OCI-LY7 (cell line): ENCODE data around the gene NAP1L4. TPM values are rescaled to one million over a fixed set of nuclear protein-coding genes. Genes with fewer than 3 reads are reported as not detected.

Experiments
- BruUV-seq: library from RNA; stranded (reverse); fragments of 400-500 nt; replicated peaks from 2 replicates; lab custom pipeline; 2021; lab: Mats Ljungman, UMichigan
- CTCF ChIA-PET: fragments of 300-600 bp; sonication (Branson Sonifier 250); formaldehyde crosslinking; loops from one replicate; lab custom pipeline; 2022; ENCODE audit warnings: antibody characterized with exemption; ENCODE audit not compliant: unreplicated experiment; lab: Charles Lee
- POLR2A ChIA-PET: fragments of 300-600 bp; sonication (Branson Sonifier 250); formaldehyde crosslinking; loops from one replicate; lab custom pipeline; 2022; ENCODE audit warnings: antibody characterized with exemption; lab: Charles Lee
- DNase-seq: peaks from one replicate; pipeline ENCODE4 v3.0.0-alpha.2; 2015; ENCODE audit warnings: low spot score
- H2AFZ ChIP-seq: fragments of 200-600 bp; sonication (generic), shearing (Covaris generic); 2 replicates; pipeline ENCODE4 v1.6.1; 2014; ENCODE audit warnings: mild to moderate bottlenecking, antibody characterized with exemption, low read length, moderate library complexity
- H3K27ac ChIP-seq: fragments of 200-600 bp; sonication (generic); 2 replicates; pipeline ENCODE4 v1.5.1; 2014; ENCODE audit warnings: mixed run types, low read depth, mild to moderate bottlenecking, moderate library complexity, low read length, inconsistent platforms; ENCODE audit not compliant: poor library complexity, severe bottlenecking
- H3K36me3 ChIP-seq: fragments of 200-600 bp; sonication (generic); 2 replicates; pipeline ENCODE4 v1.6.1; 2014; ENCODE audit warnings: mild to moderate bottlenecking, antibody characterized with exemption, low read length, moderate library complexity, mixed read lengths; ENCODE audit not compliant: insufficient read depth
- H3K4me1 ChIP-seq: fragments of 200-600 bp; sonication (generic); 2 replicates; pipeline ENCODE4 v1.5.1; 2014; ENCODE audit warnings: mild to moderate bottlenecking, low read length; ENCODE audit not compliant: insufficient read depth, poor library complexity, severe bottlenecking
- H3K4me2 ChIP-seq: fragments of 200-600 bp; sonication (generic); 2 replicates; pipeline ENCODE4 v1.6.1; 2014; ENCODE audit warnings: mild to moderate bottlenecking, low read length
- H3K4me3 ChIP-seq: fragments of 200-600 bp; sonication (generic); 2 replicates; pipeline ENCODE4 v1.5.1; 2014; ENCODE audit warnings: mild to moderate bottlenecking, low read depth, low read length; ENCODE audit not compliant: poor library complexity, severe bottlenecking
- H3K79me2 ChIP-seq: fragments of 200-600 bp; sonication (generic); 2 replicates; pipeline ENCODE4 v1.6.1; 2016; ENCODE audit warnings: low read depth, mild to moderate bottlenecking, low read length, moderate library complexity, mixed read lengths; ENCODE audit not compliant: insufficient read depth
- H3K9me2 ChIP-seq: fragments of 200-600 bp; sonication (generic); 2 replicates; pipeline ENCODE4 v1.6.1; 2016; ENCODE audit warnings: mild to moderate bottlenecking, low read length, mixed read lengths; ENCODE audit not compliant: insufficient read depth
- H3K9me3 ChIP-seq: fragments of 200-600 bp; sonication (generic); 2 replicates; pipeline ENCODE4 v1.6.1; 2014; ENCODE audit warnings: mild to moderate bottlenecking, mixed run types, low read length, mixed read lengths
- H4K20me1 ChIP-seq: fragments of 200-600 bp; sonication (generic); 2 replicates; pipeline ENCODE4 v1.6.1; 2014; ENCODE audit warnings: mild to moderate bottlenecking, antibody characterized with exemption, low read length, moderate library complexity, mixed read lengths; ENCODE audit not compliant: insufficient read depth
- EZH2phosphoT487 ChIP-seq: fragments of 200-600 bp; sonication (generic); IDR thresholded peaks from 2 replicates; pipeline ENCODE4 v1.6.1; 2018; ENCODE audit warnings: low read depth, borderline replicate concordance, mild to moderate bottlenecking, mixed run types, antibody characterized with exemption, low read length, moderate library complexity, mixed read lengths
- intact Hi-C: fragments of 100-400 bp; cut with micrococcal nuclease; formaldehyde crosslinking; loops from one replicate; pipeline ENCODE4 v1.10.0; 2022; ENCODE audit not compliant: unreplicated experiment
- total RNA-seq, 2 experiments: library from RNA; depleted of rRNA in 1 of 2; stranded (reverse); fragments of >200 nt in 1 of 2; shearing (Covaris generic) in 1 of 2; gene quantifications; 2 replicates each; pipeline ENCODE4 v1.2.3, GENCODE V29; 2014 to 2022
- TF ChIP-seq, protein P1 (sequence below): fragments of 200-600 bp; sonication (generic); conservative IDR thresholded peaks from 2 replicates; pipeline ENCODE4 v1.5.1; 2014; ENCODE audit warnings: mild to moderate bottlenecking, antibody characterized with exemption, low read length, moderate library complexity, mixed read lengths

Gene NAP1L4
- total RNA-seq, 2 experiments from 2014 or later, result 152 to 183 TPM

DNA sequence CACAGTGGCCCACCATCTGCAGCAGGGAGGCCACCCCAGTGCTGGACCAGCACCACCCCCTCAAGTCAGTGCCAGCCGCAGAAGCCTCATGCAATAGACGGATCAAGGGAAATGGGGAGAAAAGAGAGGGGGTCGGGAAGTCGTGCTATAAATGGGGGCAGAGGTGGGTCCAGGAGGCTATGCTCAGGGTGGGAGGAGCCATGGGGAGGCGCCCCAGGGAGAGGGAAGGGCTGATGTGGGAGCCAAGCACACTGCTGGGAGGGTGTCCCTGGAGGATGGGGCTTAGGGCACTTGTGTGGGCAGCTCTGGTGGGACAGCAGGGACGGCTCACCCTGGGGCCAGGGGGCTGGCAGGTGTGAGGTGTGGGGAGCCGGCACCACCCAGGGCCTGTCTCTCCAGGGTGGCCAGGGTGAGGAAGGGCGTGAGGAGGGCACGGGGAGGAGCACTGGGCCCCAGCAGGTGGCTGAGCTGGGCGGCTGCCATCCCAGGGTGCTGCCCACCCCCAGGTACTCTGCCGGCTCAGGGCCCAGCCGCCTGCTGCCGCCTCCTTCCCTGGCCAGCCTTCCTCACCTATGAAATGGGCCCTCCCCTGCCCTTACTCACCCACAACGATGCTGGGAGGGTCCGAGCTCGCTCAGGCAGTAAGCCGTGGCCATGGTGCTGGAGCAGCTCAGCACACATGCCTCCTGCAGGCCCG is 80.9 kb downstream of the NAP1L4 start:
- Histone ChIP-seq H3K27ac (no peak overlapping the region), H3K4me1 (peaks cover 18% of the 10 kb centered on the region), H3K9me3 (no peaks in the 10 kb centered on the region), H2AFZ (no peak overlapping the region), H4K20me1 (no peaks in the 10 kb centered on the region), H3K4me3 (no peak overlapping the region), H3K9me2 (no peaks in the 10 kb centered on the region), H3K36me3 (no peaks in the 10 kb centered on the region), H3K79me2 (no peaks in the 10 kb centered on the region), H3K4me2 (no peak overlapping the region)
- CTCF ChIA-PET, result no interaction called here
- intact Hi-C loops, result no loop called here
- POLR2A ChIA-PET, result no interaction called here
- no TSS peak for BruUV-seq
- no peak for TF ChIP-seq EZH2phosphoT487
- TF ChIP-seq, protein P1, sequence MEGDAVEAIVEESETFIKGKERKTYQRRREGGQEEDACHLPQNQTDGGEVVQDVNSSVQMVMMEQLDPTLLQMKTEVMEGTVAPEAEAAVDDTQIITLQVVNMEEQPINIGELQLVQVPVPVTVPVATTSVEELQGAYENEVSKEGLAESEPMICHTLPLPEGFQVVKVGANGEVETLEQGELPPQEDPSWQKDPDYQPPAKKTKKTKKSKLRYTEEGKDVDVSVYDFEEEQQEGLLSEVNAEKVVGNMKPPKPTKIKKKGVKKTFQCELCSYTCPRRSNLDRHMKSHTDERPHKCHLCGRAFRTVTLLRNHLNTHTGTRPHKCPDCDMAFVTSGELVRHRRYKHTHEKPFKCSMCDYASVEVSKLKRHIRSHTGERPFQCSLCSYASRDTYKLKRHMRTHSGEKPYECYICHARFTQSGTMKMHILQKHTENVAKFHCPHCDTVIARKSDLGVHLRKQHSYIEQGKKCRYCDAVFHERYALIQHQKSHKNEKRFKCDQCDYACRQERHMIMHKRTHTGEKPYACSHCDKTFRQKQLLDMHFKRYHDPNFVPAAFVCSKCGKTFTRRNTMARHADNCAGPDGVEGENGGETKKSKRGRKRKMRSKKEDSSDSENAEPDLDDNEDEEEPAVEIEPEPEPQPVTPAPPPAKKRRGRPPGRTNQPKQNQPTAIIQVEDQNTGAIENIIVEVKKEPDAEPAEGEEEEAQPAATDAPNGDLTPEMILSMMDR, result no peak
- no peak for DNase-seq

DNA sequence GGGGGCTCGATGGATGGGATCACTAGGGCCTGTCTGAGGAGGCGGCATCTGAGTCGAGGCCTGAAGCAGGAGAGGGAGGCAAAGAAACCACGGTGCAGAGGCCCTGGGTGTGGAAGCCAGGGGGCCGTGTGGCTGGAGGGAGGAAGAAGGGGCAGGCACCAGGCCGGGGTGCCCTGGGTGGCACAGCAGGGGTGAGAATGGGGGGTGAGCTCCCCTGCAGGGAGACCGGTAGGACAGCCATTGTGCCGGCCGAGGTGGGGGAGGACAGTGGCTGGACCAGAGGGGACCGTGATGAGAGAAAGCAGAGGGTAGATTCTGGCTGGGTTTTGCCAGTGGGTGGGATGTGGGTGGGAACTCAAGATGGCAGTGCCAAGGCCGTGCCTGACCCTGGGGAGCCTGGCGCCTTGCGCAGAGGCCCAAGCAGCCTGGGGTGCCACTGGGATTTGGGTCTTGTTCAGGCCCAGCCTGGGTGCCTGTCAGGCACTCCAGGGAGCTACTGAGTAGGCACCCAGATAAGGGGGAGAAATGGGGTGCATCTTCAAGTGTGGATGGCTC is 81.7 kb downstream of the NAP1L4 start:
- ChIA-PET CTCF (no interaction called here), POLR2A (interaction anchor here (0.6 kb wide), 1 partner anchor 635 kb away, joined by 3 read pairs; no protein-coding TSS in a partner anchor)
- BruUV-seq, result no TSS peak
- Histone ChIP-seq H4K20me1 (no peaks in the 10 kb centered on the region), H3K79me2 (no peaks in the 10 kb centered on the region), H2AFZ (no peak overlapping the region), H3K9me3 (no peaks in the 10 kb centered on the region), H3K27ac (no peak overlapping the region), H3K4me1 (peaks cover 18% of the 10 kb centered on the region), H3K9me2 (no peaks in the 10 kb centered on the region), H3K36me3 (no peaks in the 10 kb centered on the region), H3K4me2 (no peak overlapping the region), H3K4me3 (no peak overlapping the region)
- intact Hi-C loops, result no loop called here
- TF ChIP-seq EZH2phosphoT487, result no peak
- TF ChIP-seq, protein P1, result no peak
- no peak for DNase-seq
